Measurements from ENCODE around the gene SLC38A2.

DNA sequence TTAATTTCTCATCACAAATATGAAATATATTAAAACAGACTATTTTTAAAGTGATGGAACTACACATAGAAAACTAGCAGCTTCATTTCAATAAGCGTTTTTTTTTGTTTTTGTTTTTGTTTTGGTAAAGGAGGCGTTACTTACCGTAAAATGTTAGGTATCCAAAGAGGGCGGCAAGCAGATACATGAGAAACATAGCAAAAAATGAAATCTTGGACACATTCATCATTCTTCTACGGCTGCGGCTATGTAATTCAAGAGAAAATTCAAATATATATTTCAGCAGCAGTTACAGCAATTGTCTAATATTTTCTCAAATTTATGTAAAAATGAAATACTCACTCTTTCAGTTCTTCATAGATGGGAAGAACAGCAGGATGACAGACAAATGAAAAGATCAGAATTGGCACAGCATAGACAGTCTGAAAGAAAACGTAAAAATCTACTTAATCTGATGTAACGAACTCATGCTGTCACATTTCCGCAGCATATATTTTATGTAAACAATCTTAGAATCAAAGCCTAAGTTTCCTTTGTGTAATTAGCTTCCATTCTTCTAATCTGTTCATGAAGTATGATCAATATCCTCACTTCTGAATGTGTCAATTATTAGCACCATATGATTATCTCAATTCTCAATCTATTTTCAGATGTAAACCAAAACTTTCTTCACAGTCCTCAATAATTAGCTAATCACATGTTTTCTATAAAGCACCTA lies 8.8 kb downstream of the SLC38A2 start:
- TF ChIP-seq POLR2A (IDR thresholded peaks at IDR 0.05; ENCODE audit: low read length), result no peak
- no peak for TF ChIP-seq GATA1 (IDR thresholded peaks at IDR 0.05; ENCODE audit: low read depth, low read length)
